Activated CD8-positive, alpha-beta T cell treated with anti-CD3 and anti-CD28 coated beads for 36 hours (primary cell): ENCODE measurements around the gene KRT32. TPM values are rescaled to one million over a fixed set of nuclear protein-coding genes. Genes with fewer than 3 reads are reported as not detected.
"Not testable (repeated sequence)": the region's sequence is repeated elsewhere in the genome, so short reads cannot be mapped to it uniquely, and the experiment has no call there.

Source experiments
- ATAC-seq: fragments of 200-7000 bp; cut with Tn5 transposase; one replicate; pipeline ENCODE4 v1.10.0; 2021; ENCODE audit warnings: mild to moderate bottlenecking, moderate library complexity
- CTCF ChIA-PET: fragments of 350-600 bp; sonication (Branson Sonifier 250); formaldehyde crosslinking; loops from one replicate; lab custom pipeline; 2021; ENCODE audit warnings: antibody characterized with exemption; lab: Charles Lee
- POLR2A ChIA-PET: fragments of 350-600 bp; sonication (Branson Sonifier 250); formaldehyde crosslinking; loops from one replicate; lab custom pipeline; 2021; ENCODE audit warnings: antibody characterized with exemption; lab: Charles Lee
- DNase-seq: peaks from one replicate; pipeline ENCODE4 v3.0.0-alpha.2; 2020
- H3K27ac Mint-ChIP-seq: one replicate; pipeline ENCODE4 v1.8.0; 2021; ENCODE audit warnings: mild to moderate bottlenecking, mixed read lengths
- H3K27me3 Mint-ChIP-seq: one replicate; pipeline ENCODE4 v1.8.0; 2021; ENCODE audit warnings: mixed read lengths
- H3K36me3 Mint-ChIP-seq: one replicate; pipeline ENCODE4 v1.8.0; 2021; ENCODE audit warnings: low read depth, mixed read lengths
- H3K4me1 Mint-ChIP-seq: one replicate; pipeline ENCODE4 v1.8.0; 2021; ENCODE audit warnings: low read depth, mixed read lengths
- H3K4me3 Mint-ChIP-seq: one replicate; pipeline ENCODE4 v1.8.0; 2021; ENCODE audit warnings: mild to moderate bottlenecking, moderate library complexity, mixed read lengths
- H3K9me3 Mint-ChIP-seq: one replicate; pipeline ENCODE4 v1.8.0; 2021; ENCODE audit warnings: mixed read lengths
- CTCF ChIP-seq: fragments of 200-600 bp; IDR thresholded peaks from one replicate; pipeline ENCODE4 v1.8.0; 2022; ENCODE audit warnings: antibody characterized with exemption, mild to moderate bottlenecking
- intact Hi-C: fragments of 100-400 bp; cut with micrococcal nuclease; formaldehyde crosslinking; loops from one replicate; pipeline ENCODE4 v1.10.0; 2022
- total RNA-seq, 2 experiments: library from RNA; stranded (reverse); gene quantifications; one replicate each; pipeline ENCODE4 v1.2.3, GENCODE V29; 2021

The KRT32 gene
- total RNA-seq, 2 experiments from 2014 or later: not detected

- intact Hi-C loops: no loop called here
- Mint-ChIP-seq H3K9me3 (no peaks in the 10 kb centered on the region), H3K36me3 (no peaks in the 10 kb centered on the region), H3K4me1 (no peaks in the 10 kb centered on the region), H3K27me3 (peaks cover 3% of the 10 kb centered on the region), H3K4me3 (no peak overlapping the region), H3K27ac (no peak overlapping the region)
- no peak for ATAC-seq
- POLR2A ChIA-PET: interaction anchor here (1.1 kb wide), 1 partner anchor 26 kb away, joined by 3 read pairs; no protein-coding TSS in a partner anchor
- no peak for DNase-seq
- CTCF ChIA-PET: interaction anchor here (0.9 to 2.2 kb wide), 2 partner anchors 14 to 229 kb away, joined by 3 to 6 read pairs; no protein-coding TSS in a partner anchor
- no peak for TF ChIP-seq CTCF
These were observed 33.6 kb downstream of the KRT32 start for GRCh38 chr17:41433586-41433985.

- POLR2A ChIA-PET, DNase-seq, H3K36me3 Mint-ChIP-seq, H3K27ac Mint-ChIP-seq, H3K9me3 Mint-ChIP-seq, H3K27me3 Mint-ChIP-seq, H3K4me3 Mint-ChIP-seq, ATAC-seq, intact Hi-C loops, H3K4me1 Mint-ChIP-seq: not testable (repeated sequence)
- CTCF ChIA-PET: interaction anchor here (1.0 to 1.5 kb wide), 2 partner anchors 13 to 39 kb away, joined by 3 read pairs; no protein-coding TSS in a partner anchor
These were observed 36.8 kb downstream of the KRT32 start for GRCh38 chr17:41430376-41430775.

GRCh38 chr17:41429667-41430066, 37.5 kb downstream of the KRT32 start:
- H3K27ac Mint-ChIP-seq: no peak overlapping the region
- ChIA-PET POLR2A (no interaction called here), CTCF (interaction anchor here (1.3 to 1.5 kb wide), 2 partner anchors 12 kb away, joined by 3 to 4 read pairs; no protein-coding TSS in a partner anchor)
- no peaks in the 10 kb centered on the region for H3K36me3 Mint-ChIP-seq
- no peak for DNase-seq
- no peak for ATAC-seq
- intact Hi-C loops: no loop called here
- TF ChIP-seq CTCF: no peak
- H3K4me1 Mint-ChIP-seq: no peaks in the 10 kb centered on the region
- no peaks in the 10 kb centered on the region for H3K9me3 Mint-ChIP-seq
- peaks cover 3% of the 10 kb centered on the region for H3K27me3 Mint-ChIP-seq
- H3K4me3 Mint-ChIP-seq: no peak overlapping the region

GRCh38 chr17:41428591-41429291, 38.4 kb downstream of the KRT32 start:
- DNase-seq: no peak
- TF ChIP-seq CTCF: no peak
- Mint-ChIP-seq H3K4me3 (no peak overlapping the region), H3K36me3 (no peaks in the 10 kb centered on the region), H3K4me1 (no peaks in the 10 kb centered on the region), H3K27ac (no peak overlapping the region), H3K27me3 (peaks cover 3% of the 10 kb centered on the region), H3K9me3 (no peaks in the 10 kb centered on the region)
- ChIA-PET POLR2A (no interaction called here), CTCF (interaction anchor here (1.3 kb wide), 1 partner anchor 11 kb away, joined by 4 read pairs; no protein-coding TSS in a partner anchor)
- no peak for ATAC-seq
- intact Hi-C loops: no loop called here

GRCh38 chr17:41424111-41424635, 43.0 kb downstream of the KRT32 start, which contains the start of gene KRT37:
TSS of gene KRT37 (minus strand) at chr17:41424585. CDS start at chr17:41424523, 62 bp downstream.
- Mint-ChIP-seq H3K27me3 (no peaks in the 10 kb centered on the region), H3K36me3 (no peaks in the 10 kb centered on the region), H3K27ac (no peak within 1 kb of the TSS), H3K4me3 (no peak within 1 kb of the TSS), H3K4me1 (peaks cover 4% of the 10 kb centered on the region), H3K9me3 (no peaks in the 10 kb centered on the region)
- intact Hi-C loops: no loop called here
- TF ChIP-seq CTCF: no peak
- DNase-seq (no peak), ATAC-seq (no peak)
- ChIA-PET CTCF (no interaction called here), POLR2A (no interaction called here)

- intact Hi-C loops, CTCF ChIA-PET: not testable (repeated sequence)
These were observed 44.6 kb downstream of the KRT32 start for GRCh38 chr17:41422586-41422985.

More at GRCh38 chr17:41422586-41422985, 44.6 kb downstream of the KRT32 start:
- H3K9me3 Mint-ChIP-seq, H3K36me3 Mint-ChIP-seq, POLR2A ChIA-PET, H3K27ac Mint-ChIP-seq, H3K4me1 Mint-ChIP-seq, ATAC-seq, H3K27me3 Mint-ChIP-seq, DNase-seq, H3K4me3 Mint-ChIP-seq: not testable (repeated sequence)
